Rectal smooth muscle tissue (tissue), 1 donor: ENCODE data around the gene LGALS8.
A peak's percentile ranks its signal among the peaks of the same experiment; 100 is the strongest.
"Not testable (repeated sequence)": the region's sequence is repeated elsewhere in the genome, so short reads cannot be mapped to it uniquely, and the experiment has no call there.

ENCODE experiments used
- H3K27ac ChIP-seq: one replicate; pipeline ENCODE4 v1.7.0; 2013; ENCODE audit warnings: low read depth, low read length, inconsistent platforms
- H3K27me3 ChIP-seq: one replicate; pipeline ENCODE4 v1.7.0; 2013; ENCODE audit warnings: low read length; ENCODE audit not compliant: control insufficient read depth, insufficient read depth
- H3K36me3 ChIP-seq: one replicate; pipeline ENCODE4 v1.7.0; 2013; ENCODE audit warnings: low read length; ENCODE audit not compliant: control insufficient read depth, insufficient read depth
- H3K4me1 ChIP-seq: one replicate; pipeline ENCODE4 v1.7.0; 2013; ENCODE audit warnings: low read length; ENCODE audit not compliant: control insufficient read depth, insufficient read depth
- H3K4me3 ChIP-seq: one replicate; pipeline ENCODE4 v1.7.0; 2013; ENCODE audit warnings: low read length
- H3K9ac ChIP-seq: one replicate; pipeline ENCODE4 v1.7.0; 2013; ENCODE audit warnings: low read length

Gene LGALS8

GRCh38 chr1:236523704-236524141 lies at the start of gene LGALS8:
Gene LGALS8, plus strand, starts transcription at chr1:236523982. Its CDS starts 2,089 bp downstream, at chr1:236526071.
- Histone ChIP-seq H3K36me3 (peaks cover 6% of the 10 kb centered on the region), H3K27me3 (no peaks in the 10 kb centered on the region), H3K9ac (peak within 1 kb of the TSS; percentile 74), H3K4me1 (peaks cover 6% of the 10 kb centered on the region), H3K4me3 (peak within 1 kb of the TSS; percentile 97), H3K27ac (peak within 1 kb of the TSS; percentile 78)

- Histone ChIP-seq H3K36me3 (no peaks in the 10 kb centered on the region), H3K4me3 (no peak overlapping the region), H3K9ac (no peak overlapping the region), H3K27ac (no peak overlapping the region), H3K27me3 (no peaks in the 10 kb centered on the region), H3K4me1 (no peaks in the 10 kb centered on the region)
These were observed 47.8 kb upstream of the LGALS8 start for GRCh38 chr1:236476019-236476418.

GRCh38 chr1:236480758-236481436 lies 42.9 kb upstream of the LGALS8 start:
- no peak overlapping the region for H3K27ac ChIP-seq
- no peaks in the 10 kb centered on the region for H3K4me1 ChIP-seq
- no peak overlapping the region for H3K9ac ChIP-seq
- no peaks in the 10 kb centered on the region for H3K36me3 ChIP-seq
- no peak overlapping the region for H3K4me3 ChIP-seq
- no peaks in the 10 kb centered on the region for H3K27me3 ChIP-seq

- H3K27ac ChIP-seq: no peak overlapping the region
- no peak overlapping the region for H3K4me3 ChIP-seq
- no peaks in the 10 kb centered on the region for H3K27me3 ChIP-seq
- H3K36me3 ChIP-seq: no peaks in the 10 kb centered on the region
- H3K4me1 ChIP-seq: no peaks in the 10 kb centered on the region
- no peak overlapping the region for H3K9ac ChIP-seq
These were observed 39.3 kb upstream of the LGALS8 start for GRCh38 chr1:236484310-236484971.

- H3K36me3 ChIP-seq: no peaks in the 10 kb centered on the region
- H3K27me3 ChIP-seq: no peaks in the 10 kb centered on the region
- no peaks in the 10 kb centered on the region for H3K4me1 ChIP-seq
- no peak overlapping the region for H3K4me3 ChIP-seq
- H3K27ac ChIP-seq: no peak overlapping the region
- no peak overlapping the region for H3K9ac ChIP-seq
These were observed 37.3 kb upstream of the LGALS8 start for GRCh38 chr1:236486356-236487002.

DNA sequence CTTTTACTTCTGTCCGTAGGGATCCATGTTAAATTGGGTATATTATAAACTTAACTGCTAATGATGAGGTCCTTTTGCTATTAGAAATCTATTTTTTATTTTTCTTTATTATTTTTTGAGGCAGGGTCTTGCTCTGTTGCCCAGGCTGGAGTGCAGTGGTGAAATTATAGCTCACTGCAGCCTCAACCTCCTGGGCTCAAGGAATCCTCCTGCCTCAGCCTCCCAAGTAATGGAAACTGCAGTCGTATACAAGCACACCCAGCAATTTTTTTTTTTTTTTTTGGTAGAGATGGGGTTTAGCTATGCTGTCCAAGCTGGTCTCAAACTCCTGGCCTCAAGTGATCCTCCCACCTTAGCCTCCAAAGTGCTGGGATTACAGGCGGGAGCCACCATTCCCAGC lies 34.6 kb upstream of the LGALS8 start:
- not testable (repeated sequence) for H3K4me1 ChIP-seq, H3K36me3 ChIP-seq, H3K27ac ChIP-seq, H3K9ac ChIP-seq, H3K27me3 ChIP-seq, H3K4me3 ChIP-seq

DNA sequence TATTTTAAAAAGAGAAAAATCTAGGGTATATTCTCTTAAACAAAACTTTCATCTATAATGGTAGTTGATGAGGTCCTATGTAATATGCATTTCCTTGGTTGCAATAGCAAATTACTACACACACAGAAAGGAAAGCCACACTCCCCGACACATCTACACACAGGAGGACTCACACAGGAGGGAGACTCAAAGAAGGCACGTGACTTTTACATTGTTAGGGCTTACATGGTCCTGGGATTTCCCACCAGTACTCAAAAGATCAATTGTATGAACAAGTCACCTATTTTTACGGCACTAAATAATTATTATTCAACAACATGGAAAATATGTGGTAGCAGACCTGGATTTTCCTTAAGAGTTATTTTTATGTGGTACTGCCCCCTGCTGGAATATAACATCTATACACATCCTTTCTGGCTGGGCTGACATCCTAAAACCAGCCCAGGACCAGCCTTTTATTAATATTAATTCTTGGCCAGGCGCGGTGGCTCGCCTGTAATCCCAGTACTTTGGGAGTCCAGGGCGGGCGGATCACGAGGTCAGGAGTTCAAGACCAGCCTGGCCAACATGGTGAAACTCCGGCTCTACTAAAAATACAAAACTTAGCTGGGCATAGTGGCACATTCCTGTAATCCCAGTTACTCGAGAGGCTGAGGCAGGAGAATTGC lies 33.9 kb upstream of the LGALS8 start:
- H3K27me3 ChIP-seq: no peaks in the 10 kb centered on the region
- H3K4me3 ChIP-seq: no peak overlapping the region
- no peaks in the 10 kb centered on the region for H3K4me1 ChIP-seq
- H3K36me3 ChIP-seq: no peaks in the 10 kb centered on the region
- no peak overlapping the region for H3K27ac ChIP-seq
- no peak overlapping the region for H3K9ac ChIP-seq

GRCh38 chr1:236491469-236492136 lies 32.2 kb upstream of the LGALS8 start:
- no peaks in the 10 kb centered on the region for H3K36me3 ChIP-seq
- H3K4me3 ChIP-seq: no peak overlapping the region
- H3K27ac ChIP-seq: no peak overlapping the region
- no peak overlapping the region for H3K9ac ChIP-seq
- no peaks in the 10 kb centered on the region for H3K4me1 ChIP-seq
- H3K27me3 ChIP-seq: no peaks in the 10 kb centered on the region

GRCh38 chr1:236492378-236492777 lies 31.4 kb upstream of the LGALS8 start:
- Histone ChIP-seq H3K4me1 (no peaks in the 10 kb centered on the region), H3K9ac (no peak overlapping the region), H3K27me3 (no peaks in the 10 kb centered on the region), H3K4me3 (no peak overlapping the region), H3K36me3 (no peaks in the 10 kb centered on the region), H3K27ac (no peak overlapping the region)

- Histone ChIP-seq H3K9ac (no peak overlapping the region), H3K27me3 (no peaks in the 10 kb centered on the region), H3K4me3 (no peak overlapping the region), H3K27ac (no peak overlapping the region), H3K4me1 (no peaks in the 10 kb centered on the region), H3K36me3 (no peaks in the 10 kb centered on the region)
These were observed 29.7 kb upstream of the LGALS8 start for GRCh38 chr1:236494082-236494481.

DNA sequence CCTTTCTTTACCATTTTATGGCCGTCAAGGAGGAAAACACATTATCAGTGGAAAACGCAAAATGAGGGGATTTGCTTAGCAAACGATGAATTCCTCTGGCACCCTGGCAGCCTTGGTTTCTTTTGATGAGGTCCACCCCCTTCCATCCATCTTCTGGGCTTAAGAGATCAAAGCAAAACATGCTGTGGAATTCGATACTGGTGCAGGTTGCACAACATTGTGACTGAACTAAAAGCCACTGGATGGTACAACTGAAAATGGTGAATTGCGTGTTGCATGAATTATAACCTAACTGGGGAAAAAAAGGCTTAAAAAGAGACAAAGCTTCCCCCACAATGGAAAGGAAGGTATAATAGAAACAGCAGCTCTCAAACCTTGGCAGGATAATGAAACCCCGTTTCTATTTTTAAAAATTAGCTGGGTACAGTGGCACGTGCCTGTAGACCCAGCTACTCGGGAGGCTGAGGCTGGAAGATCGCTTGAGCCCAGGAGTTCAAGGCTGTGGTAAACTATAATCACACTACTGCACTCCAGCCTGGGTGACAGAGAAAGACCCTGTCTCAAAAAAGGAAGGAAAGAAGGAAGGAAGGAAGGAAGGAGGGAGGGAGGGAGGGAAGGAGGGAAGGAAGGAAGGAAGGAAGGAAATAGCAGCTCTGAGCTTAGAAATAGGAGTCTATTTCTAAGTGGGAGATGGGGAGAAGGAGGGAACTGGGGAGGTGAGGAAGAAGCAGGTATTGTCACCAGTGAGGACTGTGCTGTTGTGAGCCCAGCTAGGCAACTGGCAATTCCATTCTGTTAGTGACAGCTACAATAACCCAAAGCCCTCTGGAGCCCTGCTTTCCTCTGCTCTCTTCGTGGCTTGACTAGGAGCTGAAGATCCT lies 29.0 kb upstream of the LGALS8 start:
- no peaks in the 10 kb centered on the region for H3K36me3 ChIP-seq
- no peak overlapping the region for H3K27ac ChIP-seq
- H3K4me3 ChIP-seq: no peak overlapping the region
- H3K4me1 ChIP-seq: no peaks in the 10 kb centered on the region
- no peaks in the 10 kb centered on the region for H3K27me3 ChIP-seq
- H3K9ac ChIP-seq: no peak overlapping the region
